Loucy (cell line): ENCODE measurements around the gene ZIM2.

Experiments
- EZH2phosphoT487 ChIP-seq: fragments of 200-600 bp; IDR thresholded peaks from 2 replicates; pipeline ENCODE4 v1.6.1; 2018; ENCODE audit warnings: antibody characterized with exemption, mild to moderate bottlenecking, moderate library complexity, borderline replicate concordance
- TF ChIP-seq, protein P1 (sequence below): fragments of 200-600 bp; sonication (generic); conservative IDR thresholded peaks from 2 replicates; pipeline ENCODE4 v1.5.1; 2014; ENCODE audit warnings: mild to moderate bottlenecking, antibody characterized with exemption, low read length

DNA sequence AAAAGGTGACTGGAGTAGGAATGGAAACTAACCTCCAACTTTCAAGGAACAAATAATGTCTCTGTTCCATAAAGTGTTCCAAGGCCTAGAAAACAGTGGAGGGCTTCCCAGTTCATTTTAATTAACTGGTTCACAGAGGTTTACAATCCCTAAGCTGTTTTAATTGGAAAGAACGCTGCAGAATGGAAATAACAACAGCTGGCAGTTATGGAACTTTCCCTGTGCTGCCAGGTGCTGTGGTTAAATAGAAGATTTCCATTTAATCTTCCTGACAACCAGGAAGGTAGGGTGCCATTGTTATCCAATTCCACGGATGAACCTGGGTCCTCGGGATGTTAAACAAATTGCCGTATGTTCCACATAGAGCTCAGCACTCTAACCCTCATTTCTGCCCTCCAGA lies 22.2 kb upstream of the ZIM2 start:
- TF ChIP-seq, protein P1, sequence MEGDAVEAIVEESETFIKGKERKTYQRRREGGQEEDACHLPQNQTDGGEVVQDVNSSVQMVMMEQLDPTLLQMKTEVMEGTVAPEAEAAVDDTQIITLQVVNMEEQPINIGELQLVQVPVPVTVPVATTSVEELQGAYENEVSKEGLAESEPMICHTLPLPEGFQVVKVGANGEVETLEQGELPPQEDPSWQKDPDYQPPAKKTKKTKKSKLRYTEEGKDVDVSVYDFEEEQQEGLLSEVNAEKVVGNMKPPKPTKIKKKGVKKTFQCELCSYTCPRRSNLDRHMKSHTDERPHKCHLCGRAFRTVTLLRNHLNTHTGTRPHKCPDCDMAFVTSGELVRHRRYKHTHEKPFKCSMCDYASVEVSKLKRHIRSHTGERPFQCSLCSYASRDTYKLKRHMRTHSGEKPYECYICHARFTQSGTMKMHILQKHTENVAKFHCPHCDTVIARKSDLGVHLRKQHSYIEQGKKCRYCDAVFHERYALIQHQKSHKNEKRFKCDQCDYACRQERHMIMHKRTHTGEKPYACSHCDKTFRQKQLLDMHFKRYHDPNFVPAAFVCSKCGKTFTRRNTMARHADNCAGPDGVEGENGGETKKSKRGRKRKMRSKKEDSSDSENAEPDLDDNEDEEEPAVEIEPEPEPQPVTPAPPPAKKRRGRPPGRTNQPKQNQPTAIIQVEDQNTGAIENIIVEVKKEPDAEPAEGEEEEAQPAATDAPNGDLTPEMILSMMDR = no peak
- no peak for TF ChIP-seq EZH2phosphoT487
